HG03575 (cell line): Measurements from ENCODE around the gene ITCH.

Experiments used
- ATAC-seq: cut with Tn5 transposase; IDR thresholded peaks from one replicate; pipeline ENCODE4 v1.9.1; 2021; ENCODE audit not compliant: unreplicated experiment, insufficient number of reproducible peaks, low FRiP score; ENCODE audit errors: extremely low read depth

Gene ITCH

GRCh38 chr20:34537651-34538050 lies 174.6 kb downstream of the ITCH start:
- ATAC-seq, result no peak

GRCh38 chr20:34538671-34539123 lies 175.6 kb downstream of the ITCH start:
- no peak for ATAC-seq

GRCh38 chr20:34539756-34540155 lies 176.7 kb downstream of the ITCH start:
- no peak for ATAC-seq

GRCh38 chr20:34540596-34541263 lies 177.7 kb downstream of the ITCH start:
- no peak for ATAC-seq

- no peak for ATAC-seq
Observed at GRCh38 chr20:34541264-34541901, 178.3 kb downstream of the ITCH start.

GRCh38 chr20:34541917-34542316 lies 178.8 kb downstream of the ITCH start:
- ATAC-seq, result no peak

GRCh38 chr20:34542439-34542838 lies 179.4 kb downstream of the ITCH start:
- ATAC-seq, result no peak

- ATAC-seq, result no peak
Observed at GRCh38 chr20:34543463-34544056, 180.5 kb downstream of the ITCH start.

- ATAC-seq, result no peak
Observed at GRCh38 chr20:34544109-34544796, 181.2 kb downstream of the ITCH start.

GRCh38 chr20:34546751-34547181 lies 183.7 kb downstream of the ITCH start:
- ATAC-seq, result no peak

- no peak for ATAC-seq
Observed at GRCh38 chr20:34547844-34548613, 185.0 kb downstream of the ITCH start.

GRCh38 chr20:34549291-34549928 lies 186.3 kb downstream of the ITCH start:
- ATAC-seq, result no peak

- ATAC-seq, result no peak
Observed at GRCh38 chr20:34549929-34550305, 186.8 kb downstream of the ITCH start.

- ATAC-seq, result no peak
Observed at GRCh38 chr20:34552569-34552968, 189.5 kb downstream of the ITCH start.

GRCh38 chr20:34553366-34553867 lies 190.3 kb downstream of the ITCH start:
- no peak for ATAC-seq

GRCh38 chr20:34557936-34558319 lies 194.9 kb downstream of the ITCH start:
- ATAC-seq, result no peak

- no peak for ATAC-seq
Observed at GRCh38 chr20:34558320-34559218, 195.5 kb downstream of the ITCH start, which contains the start of gene MAP1LC3A. Gene MAP1LC3A (plus strand): TSS chr20:34558718. CDS start chr20:34558869, 151 bp downstream.
